HEK293 (cell line): ENCODE measurements around the gene C14orf119.

Experiments
- CTCF ChIA-PET: fragments of 350-600 bp; formaldehyde crosslinking; extraction: SDS; loops from one replicate; lab custom pipeline; 2021; ENCODE audit warnings: antibody characterized with exemption; lab: Yijun Ruan, JAX
- POLR2A ChIA-PET: fragments of 300-600 bp; formaldehyde crosslinking; extraction: SDS; loops from one replicate; lab custom pipeline; 2020; ENCODE audit warnings: antibody characterized with exemption, inconsistent platforms; lab: Yijun Ruan, JAX
- H3K27ac ChIP-seq: fragments of 200-500 bp; sonication (Bioruptor generic); 2 replicates; pipeline ENCODE4 v1.5.1; 2014; ENCODE audit warnings: low read depth, low read length, control low read depth, inconsistent platforms; ENCODE audit errors: extremely low read depth
- H3K36me3 ChIP-seq, 2 experiments: fragments of 200-500 bp in 1 of 2; sonication (Bioruptor generic) in 1 of 2; 1 replicate in 1 of 2; 2 replicates in 1 of 2; pipeline ENCODE4 v1.5.1; 2014 to 2017; ENCODE audit warnings: inconsistent platforms in 2 of 2, low read length in 2 of 2; ENCODE audit not compliant: control insufficient read depth in 2 of 2, insufficient read depth in 1 of 2
- H3K4me1 ChIP-seq: fragments of 200-500 bp; sonication (Bioruptor generic); 2 replicates; pipeline ENCODE4 v1.5.1; 2014; ENCODE audit warnings: mild to moderate bottlenecking, low read length, inconsistent platforms; ENCODE audit not compliant: control insufficient read depth, insufficient read depth
- H3K4me3 ChIP-seq: 2 replicates; pipeline ENCODE4 v1.5.1; 2011; ENCODE audit warnings: low read depth, mild to moderate bottlenecking, control low read depth, low read length, moderate library complexity
- H3K9me3 ChIP-seq: fragments of 200-500 bp; sonication (Bioruptor generic); 2 replicates; pipeline ENCODE4 v1.5.1; 2014; ENCODE audit warnings: low read depth, low read length, inconsistent platforms; ENCODE audit not compliant: control insufficient read depth, insufficient read depth
- EGR2 ChIP-seq: fragments of 450-650 bp; formaldehyde crosslinking; IDR thresholded peaks from 2 replicates; pipeline ENCODE4 v1.5.1; 2016; ENCODE audit warnings: low read depth, missing biosample characterization, missing genetic modification characterization
- PRDM10 ChIP-seq: fragments of 450-650 bp; formaldehyde crosslinking; IDR thresholded peaks from 2 replicates; pipeline ENCODE4 v1.5.1; 2016; ENCODE audit warnings: missing biosample characterization, missing genetic modification characterization
- WT1 ChIP-seq: fragments of 450-650 bp; formaldehyde crosslinking; IDR thresholded peaks from 2 replicates; pipeline ENCODE4 v1.5.1; 2016; ENCODE audit warnings: missing biosample characterization, missing genetic modification characterization
- ZNF148 ChIP-seq: fragments of 450-650 bp; formaldehyde crosslinking; IDR thresholded peaks from 2 replicates; pipeline ENCODE4 v1.5.0; 2017; ENCODE audit warnings: missing biosample characterization, missing genetic modification characterization, borderline replicate concordance
- ZNF23 ChIP-seq: fragments of 450-650 bp; formaldehyde crosslinking; IDR thresholded peaks from 2 replicates; pipeline ENCODE4 v1.5.1; 2016; ENCODE audit warnings: missing biosample characterization, missing genetic modification characterization, borderline replicate concordance
- ZNF292 ChIP-seq: fragments of 450-650 bp; formaldehyde crosslinking; IDR thresholded peaks from 2 replicates; pipeline ENCODE4 v1.5.1; 2016; ENCODE audit warnings: low read depth, missing biosample characterization, missing genetic modification characterization, borderline replicate concordance
- ZNF610 ChIP-seq: fragments of 450-650 bp; formaldehyde crosslinking; IDR thresholded peaks from 2 replicates; pipeline ENCODE4 v1.5.1; 2016; ENCODE audit warnings: missing biosample characterization, missing genetic modification characterization, borderline replicate concordance
- ZNF629 ChIP-seq: fragments of 450-650 bp; formaldehyde crosslinking; IDR thresholded peaks from 2 replicates; pipeline ENCODE4 v1.5.1; 2017; ENCODE audit warnings: missing biosample characterization, missing genetic modification characterization
- ZNF747 ChIP-seq: fragments of 450-650 bp; formaldehyde crosslinking; IDR thresholded peaks from 2 replicates; pipeline ENCODE4 v1.5.1; 2016; ENCODE audit warnings: missing biosample characterization, missing genetic modification characterization
- TF ChIP-seq, protein P1 (sequence below): fragments of 450-650 bp; formaldehyde crosslinking; IDR thresholded peaks from 2 replicates; pipeline ENCODE4 v1.5.1; 2017; ENCODE audit warnings: missing biosample characterization, missing genetic modification characterization
- TF ChIP-seq, protein P2 (sequence below): fragments of 450-650 bp; IDR thresholded peaks from 2 replicates; pipeline ENCODE4 v1.5.1; 2018; ENCODE audit warnings: missing biosample characterization, mild to moderate bottlenecking, missing genetic modification characterization
- TF ChIP-seq, protein P3 (sequence below): fragments of 450-650 bp; formaldehyde crosslinking; IDR thresholded peaks from 2 replicates; pipeline ENCODE4 v1.5.1; 2016; ENCODE audit warnings: missing biosample characterization, missing genetic modification characterization

C14orf119 gene

DNA sequence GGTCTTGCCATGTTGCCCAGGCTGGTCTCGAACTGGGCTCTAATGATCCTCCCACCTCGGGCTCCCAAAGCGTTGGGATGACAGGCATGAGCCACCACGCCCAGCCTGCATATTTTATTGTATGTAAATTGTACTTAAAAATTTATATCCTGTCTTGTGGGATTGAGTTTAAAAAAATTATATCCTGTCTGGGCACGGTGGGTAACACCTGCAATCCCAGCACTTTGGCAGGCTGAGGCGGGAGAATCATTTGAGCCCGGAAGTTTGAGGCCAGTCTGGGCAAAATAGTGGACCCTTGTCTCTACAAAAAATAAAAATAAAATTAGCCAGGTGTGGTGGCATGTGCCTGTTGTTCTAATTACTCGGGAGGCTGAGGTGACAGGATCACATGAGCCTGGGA, 37.7 kb downstream of the C14orf119 start:
- Histone ChIP-seq H3K36me3 (peaks cover 0 to 6% of the 10 kb centered on the region in 2 experiments; a peak in 2 of 3 replicates), H3K9me3 (no peaks in the 10 kb centered on the region)
- POLR2A ChIA-PET, result no interaction called here
- TF ChIP-seq ZNF610 (no peak), ZNF292 (tag by site-specific recombination) (no peak), ZNF747 (tag by site-specific recombination) (no peak), ZNF629 (tag by site-specific recombination) (no peak)
- TF ChIP-seq, protein P1, sequence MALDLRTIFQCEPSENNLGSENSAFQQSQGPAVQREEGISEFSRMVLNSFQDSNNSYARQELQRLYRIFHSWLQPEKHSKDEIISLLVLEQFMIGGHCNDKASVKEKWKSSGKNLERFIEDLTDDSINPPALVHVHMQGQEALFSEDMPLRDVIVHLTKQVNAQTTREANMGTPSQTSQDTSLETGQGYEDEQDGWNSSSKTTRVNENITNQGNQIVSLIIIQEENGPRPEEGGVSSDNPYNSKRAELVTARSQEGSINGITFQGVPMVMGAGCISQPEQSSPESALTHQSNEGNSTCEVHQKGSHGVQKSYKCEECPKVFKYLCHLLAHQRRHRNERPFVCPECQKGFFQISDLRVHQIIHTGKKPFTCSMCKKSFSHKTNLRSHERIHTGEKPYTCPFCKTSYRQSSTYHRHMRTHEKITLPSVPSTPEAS, result no peak
- TF ChIP-seq, all 188 proteins: peak for 0
- Histone ChIP-seq H3K4me1 (no peaks in the 10 kb centered on the region), H3K27ac (no peak overlapping the region), H3K4me3 (no peak overlapping the region)
- CTCF ChIA-PET, result interaction anchor here (0.5 kb wide), 1 partner anchor 50 kb away, joined by 3 read pairs; no protein-coding TSS in a partner anchor

DNA sequence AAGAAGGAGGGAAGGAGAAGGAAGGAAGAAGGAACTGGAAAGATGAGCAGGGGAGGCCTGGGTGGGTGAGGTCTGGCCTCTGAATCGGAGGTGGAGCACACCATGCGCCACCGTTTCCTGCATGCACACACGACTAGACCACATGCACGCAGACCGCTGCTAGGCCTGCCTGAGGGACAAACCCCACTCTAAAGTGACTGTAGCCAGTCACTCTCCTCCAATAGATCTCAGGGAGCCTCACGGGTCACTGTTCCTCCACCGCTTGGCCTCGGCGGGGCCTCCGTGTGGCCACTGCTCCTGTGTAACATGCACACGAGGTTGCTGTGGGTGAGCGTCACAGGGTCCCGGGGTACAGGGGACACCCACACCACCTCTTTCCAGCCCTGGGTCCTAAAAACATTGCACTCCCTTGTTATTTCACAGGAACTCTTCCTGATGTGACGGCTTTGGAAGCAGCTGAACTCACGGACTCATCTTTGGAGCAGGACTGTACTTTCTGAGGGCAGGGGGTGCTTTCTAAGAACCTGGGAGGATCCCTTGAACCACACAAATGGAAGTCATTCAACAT, 41.3 kb downstream of the C14orf119 start:
- CTCF ChIA-PET, result interaction anchor here (0.5 to 1.8 kb wide), 4 partner anchors 16 to 378 kb away, joined by 3 to 12 read pairs (median 4); no protein-coding TSS in a partner anchor
- Histone ChIP-seq H3K27ac (no peak overlapping the region), H3K4me1 (no peaks in the 10 kb centered on the region), H3K4me3 (no peak overlapping the region), H3K36me3 (peaks cover 0 to 8% of the 10 kb centered on the region in 2 experiments; a peak in 2 of 3 replicates), H3K9me3 (no peaks in the 10 kb centered on the region)
- TF ChIP-seq ZNF23 (no peak), EGR2 (no peak), WT1 (tag by site-specific recombination) (no peak)
- TF ChIP-seq, protein P2, sequence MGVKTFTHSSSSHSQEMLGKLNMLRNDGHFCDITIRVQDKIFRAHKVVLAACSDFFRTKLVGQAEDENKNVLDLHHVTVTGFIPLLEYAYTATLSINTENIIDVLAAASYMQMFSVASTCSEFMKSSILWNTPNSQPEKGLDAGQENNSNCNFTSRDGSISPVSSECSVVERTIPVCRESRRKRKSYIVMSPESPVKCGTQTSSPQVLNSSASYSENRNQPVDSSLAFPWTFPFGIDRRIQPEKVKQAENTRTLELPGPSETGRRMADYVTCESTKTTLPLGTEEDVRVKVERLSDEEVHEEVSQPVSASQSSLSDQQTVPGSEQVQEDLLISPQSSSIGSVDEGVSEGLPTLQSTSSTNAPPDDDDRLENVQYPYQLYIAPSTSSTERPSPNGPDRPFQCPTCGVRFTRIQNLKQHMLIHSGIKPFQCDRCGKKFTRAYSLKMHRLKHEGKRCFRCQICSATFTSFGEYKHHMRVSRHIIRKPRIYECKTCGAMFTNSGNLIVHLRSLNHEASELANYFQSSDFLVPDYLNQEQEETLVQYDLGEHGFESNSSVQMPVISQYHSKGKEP, result no peak
- TF ChIP-seq, protein P3, sequence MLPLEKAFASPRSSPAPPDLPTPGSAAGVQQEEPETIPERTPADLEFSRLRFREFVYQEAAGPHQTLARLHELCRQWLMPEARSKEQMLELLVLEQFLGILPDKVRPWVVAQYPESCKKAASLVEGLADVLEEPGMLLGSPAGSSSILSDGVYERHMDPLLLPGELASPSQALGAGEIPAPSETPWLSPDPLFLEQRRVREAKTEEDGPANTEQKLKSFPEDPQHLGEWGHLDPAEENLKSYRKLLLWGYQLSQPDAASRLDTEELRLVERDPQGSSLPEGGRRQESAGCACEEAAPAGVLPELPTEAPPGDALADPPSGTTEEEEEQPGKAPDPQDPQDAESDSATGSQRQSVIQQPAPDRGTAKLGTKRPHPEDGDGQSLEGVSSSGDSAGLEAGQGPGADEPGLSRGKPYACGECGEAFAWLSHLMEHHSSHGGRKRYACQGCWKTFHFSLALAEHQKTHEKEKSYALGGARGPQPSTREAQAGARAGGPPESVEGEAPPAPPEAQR (tag by site-specific recombination), result no peak
- POLR2A ChIA-PET, result no interaction called here

DNA sequence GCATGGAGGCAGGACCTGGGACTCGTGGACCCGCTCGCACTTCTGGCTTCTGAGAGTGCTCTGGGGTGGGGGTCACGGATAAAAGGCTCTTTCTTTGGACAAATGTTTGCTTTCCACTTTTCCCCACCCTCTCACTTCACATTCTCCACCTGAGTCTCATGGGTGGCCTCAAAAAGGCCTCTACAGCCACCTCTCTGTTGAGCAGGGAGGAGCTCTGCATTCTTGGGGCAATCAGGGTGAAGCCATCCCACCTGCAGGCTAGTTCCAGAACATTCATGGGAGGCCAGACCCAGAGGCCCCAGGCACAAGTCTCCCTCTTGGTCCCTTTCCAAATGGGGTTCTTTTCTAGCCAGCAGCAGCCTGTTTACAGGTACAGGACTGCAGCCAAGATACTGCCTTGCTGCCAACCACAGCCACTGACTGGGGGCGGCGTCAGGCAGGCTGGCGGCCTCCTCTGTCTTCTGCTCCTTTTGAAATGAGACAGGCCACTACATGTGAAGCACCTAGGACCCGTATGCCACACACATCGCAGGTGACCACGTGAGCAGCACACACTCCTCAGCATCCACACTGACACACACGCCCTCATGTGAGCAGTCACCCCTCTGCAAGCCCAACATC, 42.0 kb downstream of the C14orf119 start:
- CTCF ChIA-PET, result interaction anchor here (0.5 to 1.3 kb wide), 4 partner anchors 16 to 225 kb away, joined by 3 to 4 read pairs (median 3); no protein-coding TSS in a partner anchor
- POLR2A ChIA-PET, result no interaction called here
- peaks cover 0 to 8% of the 10 kb centered on the region in 2 experiments; a peak in 2 of 3 replicates for H3K36me3 ChIP-seq
- no peak overlapping the region for H3K4me3 ChIP-seq
- TF ChIP-seq PRDM10 (tag by site-specific recombination), result peak; percentile 37; the same call in 1 of the 2 replicates
- TF ChIP-seq ZNF148, result no peak
- H3K4me1 ChIP-seq, result 0 out of 2 replicates have a peak, but pooled peaks cover 2% of the 10 kb centered on the region
- H3K9me3 ChIP-seq, result no peaks in the 10 kb centered on the region
- H3K27ac ChIP-seq, result no peak overlapping the region
